GOT3 (cell line): ENCODE results near the gene AKR1D1.
"Not testable (repeated sequence)": the region's sequence is repeated elsewhere in the genome, so short reads cannot be mapped to it uniquely, and the experiment has no call there.

Source experiments
- DNase-seq: peaks from one replicate; lab custom pipeline; 2025; ENCODE audit warnings: mixed read lengths; lab: John Stamatoyannopoulos, UW

The AKR1D1 gene

DNA sequence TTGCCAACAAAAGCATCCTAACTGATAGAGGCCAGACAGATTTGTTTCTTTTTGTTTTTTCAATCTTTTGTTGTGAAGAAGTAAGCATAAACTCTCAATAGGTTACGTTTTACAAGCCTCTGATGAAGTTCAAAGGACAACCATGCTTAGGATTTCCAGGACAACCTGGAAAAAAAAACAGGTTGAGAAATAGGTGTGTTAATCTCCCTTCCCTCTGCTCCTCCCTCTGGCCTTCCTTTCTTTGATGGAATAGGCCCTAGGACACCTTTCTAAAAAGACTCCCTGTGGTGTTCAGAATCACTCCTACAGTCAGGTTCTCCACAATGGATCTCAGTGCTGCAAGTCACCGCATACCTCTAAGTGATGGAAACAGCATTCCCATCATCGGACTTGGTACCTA, at the start of gene AKR1D1:
AKR1D1 (plus strand) TSS at position 264 of the 400 bp plus-strand sequence; CDS start at position 324, 60 bp downstream.
- DNase-seq = no peak

- no peak for DNase-seq
Observed at GRCh38 chr7:138027100-138027499, 49.2 kb upstream of the AKR1D1 start.

DNA sequence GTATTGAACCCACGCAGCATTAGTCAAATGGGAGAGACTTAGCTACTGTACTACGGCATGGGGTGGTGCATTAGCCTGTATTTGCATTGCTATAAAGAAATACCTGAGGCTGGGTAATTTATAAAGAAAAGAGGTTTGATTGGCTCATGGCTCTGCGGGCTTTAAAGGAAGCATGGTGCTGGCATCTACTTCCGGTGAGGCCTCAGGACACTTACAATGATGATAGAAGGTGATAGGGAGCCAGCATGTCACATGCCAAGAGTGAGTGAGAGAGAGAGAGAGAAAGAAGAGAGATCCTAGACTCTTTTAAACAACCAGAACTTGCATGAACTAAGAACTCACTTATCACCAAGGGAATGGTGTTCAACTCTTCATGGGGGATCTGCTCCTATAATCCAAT, 47.1 kb upstream of the AKR1D1 start:
- no peak for DNase-seq

DNA sequence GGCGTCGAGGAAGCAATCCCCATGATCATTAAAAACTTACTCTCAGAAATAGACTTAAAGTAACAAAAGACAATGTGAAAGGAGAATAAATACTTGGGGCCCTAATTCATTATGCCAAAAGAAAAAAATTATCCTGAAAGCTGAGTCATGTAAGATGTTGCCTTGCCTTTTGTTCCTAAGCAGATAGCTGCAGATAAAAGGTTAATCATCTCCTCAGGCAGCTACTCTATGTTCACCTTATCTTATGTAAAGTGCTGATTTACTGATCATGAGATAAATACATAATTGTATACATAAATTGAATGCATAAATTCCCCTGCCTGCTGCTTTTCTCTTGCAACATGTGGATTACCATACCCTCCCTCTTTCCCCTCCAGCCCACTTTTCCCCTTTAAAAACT, 46.3 kb upstream of the AKR1D1 start:
- no peak for DNase-seq

DNA sequence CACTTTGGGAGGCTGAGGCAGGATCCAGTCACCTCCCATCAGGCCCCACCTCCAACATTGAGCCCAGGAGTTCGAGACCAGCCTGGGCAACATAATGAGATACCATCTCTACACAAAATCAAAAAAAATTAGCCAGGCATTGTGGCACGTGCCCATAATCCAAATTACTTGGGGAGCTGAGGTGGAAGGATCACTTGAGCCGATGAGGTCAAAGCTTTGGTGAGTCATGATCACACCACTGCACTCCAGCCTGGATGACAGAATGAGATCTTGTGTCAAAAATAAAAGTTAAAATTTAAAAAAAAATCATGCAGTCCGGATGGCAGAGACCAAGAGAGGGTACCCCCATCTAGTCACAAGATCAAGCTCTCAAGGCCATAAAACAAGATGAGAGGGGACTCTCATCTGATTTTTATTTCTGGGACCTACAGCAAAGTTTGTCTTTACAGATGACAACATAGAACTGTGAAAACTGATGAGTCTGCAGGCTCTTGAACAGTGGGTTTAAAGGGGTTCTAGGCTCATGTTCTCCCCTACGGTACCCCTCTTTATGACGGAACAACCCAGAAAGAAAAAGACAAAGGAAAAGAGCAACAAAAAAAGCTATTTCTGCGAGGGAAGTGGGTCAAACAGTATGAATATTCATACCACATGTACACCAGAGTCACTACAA, 45.4 kb upstream of the AKR1D1 start:
- no peak for DNase-seq

DNA sequence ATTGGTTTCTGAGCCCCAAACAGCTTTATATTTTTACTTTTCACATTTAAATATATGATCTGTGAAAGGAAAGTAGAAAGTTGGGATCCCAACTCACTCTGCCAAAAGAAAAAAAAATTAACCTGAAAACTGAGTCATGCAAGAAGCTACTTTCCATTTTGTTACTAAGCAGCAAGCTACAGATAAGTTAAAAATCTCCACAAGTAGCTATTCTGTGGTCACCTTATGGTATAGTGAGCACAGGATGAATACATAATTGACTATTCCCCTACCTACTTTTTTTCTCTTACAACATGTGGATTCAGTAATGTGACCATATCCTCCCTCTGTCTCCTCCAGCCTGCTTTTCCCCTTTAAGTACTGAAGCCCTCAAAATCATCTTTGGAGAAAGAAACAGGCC, 44.1 kb upstream of the AKR1D1 start:
- no peak for DNase-seq

DNA sequence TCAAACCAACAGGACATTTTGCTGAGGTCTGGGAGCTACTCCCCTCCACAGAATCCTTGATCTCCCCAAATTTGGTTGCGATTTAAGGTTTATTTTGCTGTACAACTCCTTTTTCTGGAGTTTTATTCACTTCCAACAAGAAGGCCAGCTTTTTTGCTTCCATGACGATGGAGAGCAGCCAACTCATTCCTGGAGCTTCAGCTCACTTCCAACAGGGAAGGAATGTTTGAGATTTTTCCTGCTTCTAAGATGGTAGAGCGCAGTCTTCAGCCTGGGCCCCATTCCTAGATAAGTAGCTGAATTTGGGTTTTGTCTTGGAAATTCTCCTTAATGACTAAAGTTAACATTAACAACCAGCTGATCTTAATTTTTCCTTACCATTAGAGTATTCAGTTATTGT, 43.5 kb upstream of the AKR1D1 start:
- DNase-seq = no peak

DNA sequence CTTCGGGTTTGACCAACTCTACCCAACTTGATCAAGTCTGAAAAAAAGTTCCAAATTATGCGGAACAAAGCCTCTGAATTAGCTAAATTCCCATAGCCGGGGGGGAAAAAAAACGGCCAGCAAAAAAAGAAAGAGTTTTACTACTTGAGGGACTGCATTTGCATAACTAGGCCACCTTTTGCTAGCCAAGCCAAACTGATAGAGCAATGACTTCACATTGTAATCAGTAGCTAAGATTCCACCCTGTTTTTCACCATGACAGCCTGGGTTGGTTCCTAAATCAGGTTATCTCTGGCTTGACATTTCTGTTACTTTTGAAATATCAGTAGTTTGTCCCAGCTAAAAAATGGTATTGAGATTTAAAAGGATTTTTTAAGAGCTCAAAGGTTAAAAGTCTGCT, 43.0 kb upstream of the AKR1D1 start:
- DNase-seq = no peak

GRCh38 chr7:138036135-138036534, 40.1 kb upstream of the AKR1D1 start:
- DNase-seq = no peak

DNA sequence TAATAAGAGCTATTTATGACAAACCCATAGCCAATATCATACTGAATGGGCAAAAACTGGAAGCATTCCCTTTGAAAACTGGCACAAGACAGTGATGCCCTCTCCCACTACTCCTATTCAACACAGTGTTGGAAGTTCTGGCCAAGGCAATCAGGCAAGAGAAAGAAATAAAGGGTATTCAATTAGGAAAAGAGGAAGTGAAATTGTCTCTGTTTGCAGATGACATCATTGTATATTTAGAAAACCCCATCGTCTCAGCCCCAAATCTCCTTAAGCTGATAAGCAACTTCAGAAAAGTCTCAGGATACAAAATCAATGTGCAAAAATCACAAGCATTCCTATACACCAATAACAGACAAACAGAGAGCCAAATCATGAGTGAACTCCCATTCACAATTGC, 36.2 kb upstream of the AKR1D1 start:
- not testable (repeated sequence) for DNase-seq

- DNase-seq = no peak
Observed at GRCh38 chr7:138044897-138045296, 31.4 kb upstream of the AKR1D1 start.

- DNase-seq = no peak
Observed at GRCh38 chr7:138047907-138048306, 28.4 kb upstream of the AKR1D1 start.

GRCh38 chr7:138049505-138050116, 26.6 kb upstream of the AKR1D1 start:
- DNase-seq = no peak

- DNase-seq = not testable (repeated sequence)
Observed at GRCh38 chr7:138051712-138052247, 24.5 kb upstream of the AKR1D1 start.

DNA sequence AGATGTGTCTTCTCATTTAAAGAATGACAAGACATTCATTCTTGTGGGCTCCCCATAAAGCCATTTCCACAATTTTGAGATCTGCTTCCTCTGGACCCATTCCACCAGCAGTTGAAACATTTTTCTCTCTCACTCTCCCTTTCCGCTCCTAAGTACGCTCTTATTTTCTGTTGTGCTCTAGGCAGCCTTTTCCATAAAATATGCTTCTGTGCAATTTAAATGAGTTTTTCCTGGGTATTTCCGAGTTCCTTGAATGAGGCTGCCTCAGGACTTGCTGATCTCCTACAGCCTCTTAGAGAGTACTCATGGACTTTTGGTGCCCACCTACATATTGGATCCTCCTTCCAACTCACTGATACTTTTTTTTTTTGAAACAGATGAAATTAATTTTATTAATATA, 23.6 kb upstream of the AKR1D1 start:
- DNase-seq = no peak

- DNase-seq = not testable (repeated sequence)
Observed at GRCh38 chr7:138055698-138056097, 20.6 kb upstream of the AKR1D1 start.

- DNase-seq = no peak
Observed at GRCh38 chr7:138063400-138063799, 12.9 kb upstream of the AKR1D1 start.

GRCh38 chr7:138064856-138065357, 11.4 kb upstream of the AKR1D1 start:
- DNase-seq = peak; percentile 9

- DNase-seq = no peak
Observed at GRCh38 chr7:138065827-138066226, 10.4 kb upstream of the AKR1D1 start.

DNA sequence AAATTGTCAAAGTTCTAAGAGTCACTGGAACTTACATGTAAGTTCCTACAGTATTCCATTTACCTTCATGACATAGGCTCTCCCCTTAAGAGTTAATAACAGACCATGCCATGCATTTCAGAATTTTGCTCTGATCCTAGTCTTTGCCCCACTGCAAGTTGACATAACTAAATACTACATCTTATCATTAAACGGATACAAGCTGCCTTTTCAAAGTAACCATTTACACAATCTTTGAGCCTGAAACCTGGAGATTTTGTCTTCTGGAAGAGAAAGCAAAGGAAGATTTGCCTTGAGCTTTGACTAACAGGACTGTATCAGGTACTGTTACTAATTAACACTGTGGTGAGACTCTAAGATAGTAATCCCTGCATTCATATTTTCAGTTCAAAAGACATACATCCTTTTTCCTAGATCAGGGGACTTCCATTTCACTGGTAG, 9.3 kb upstream of the AKR1D1 start:
- DNase-seq = no peak

- no peak for DNase-seq
Observed at GRCh38 chr7:138067774-138068173, 8.5 kb upstream of the AKR1D1 start.

GRCh38 chr7:138070908-138071307, 5.4 kb upstream of the AKR1D1 start:
- no peak for DNase-seq

DNA sequence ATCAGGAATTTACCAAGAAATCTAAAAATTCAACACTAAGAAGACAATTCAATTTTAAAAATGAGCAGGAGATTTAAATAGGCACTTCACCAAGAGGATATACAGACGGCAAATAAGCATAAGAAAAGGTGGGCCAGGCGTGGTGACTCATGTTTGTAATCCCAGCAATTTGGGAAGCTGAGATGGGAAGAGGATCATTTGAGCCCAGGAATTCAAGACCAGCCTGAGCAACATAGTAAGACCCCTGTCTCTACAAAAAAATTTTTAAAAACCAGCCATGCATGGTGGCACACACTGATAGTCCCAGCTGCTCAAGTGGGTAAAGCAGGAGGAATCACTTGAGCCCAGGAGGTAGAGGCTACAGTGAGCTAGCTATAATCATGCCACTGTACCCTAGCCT, 3.5 kb upstream of the AKR1D1 start:
- no peak for DNase-seq
